Left ventricle myocardium inferior (tissue), 1 donor: ENCODE results near the gene AK2. TPM values are rescaled to one million over a fixed set of nuclear protein-coding genes. Genes with fewer than 3 reads are reported as not detected.
"Not testable (repeated sequence)": the region's sequence is repeated elsewhere in the genome, so short reads cannot be mapped to it uniquely, and the experiment has no call there.

ENCODE experiments used
- DNase-seq: peaks from one replicate; pipeline ENCODE4 v3.0.0-alpha.2; 2020
- H3K27ac ChIP-seq: fragments of 200-600 bp; replicated peaks from 2 replicates; pipeline ENCODE4 v1.8.0; 2021
- H3K27me3 ChIP-seq: fragments of 200-600 bp; 2 replicates; pipeline ENCODE4 v1.8.0; 2021; ENCODE audit warnings: low read depth
- H3K36me3 ChIP-seq: fragments of 200-600 bp; 2 replicates; pipeline ENCODE4 v1.8.0; 2021
- H3K4me1 ChIP-seq: fragments of 200-600 bp; 2 replicates; pipeline ENCODE4 v1.8.0; 2021
- H3K4me3 ChIP-seq: fragments of 200-600 bp; 2 replicates; pipeline ENCODE4 v1.8.0; 2021; ENCODE audit warnings: mild to moderate bottlenecking, moderate library complexity
- H3K9me3 ChIP-seq: fragments of 200-600 bp; replicated peaks from 2 replicates; pipeline ENCODE4 v1.8.0; 2021
- intact Hi-C: fragments of 100-400 bp; cut with micrococcal nuclease; formaldehyde crosslinking; loops from one replicate; pipeline ENCODE4 v1.11.0; 2022
- total RNA-seq: library from RNA; stranded (reverse); fragmentation: NEBNext Ultra II Directional; extraction: Animal tissue kit (Norgen Biotek cat#: 25700); gene quantifications from one replicate; pipeline ENCODE4 v1.2.1, GENCODE V29; 2021
- TF ChIP-seq, protein P1 (sequence below): fragments of 200-600 bp; IDR thresholded peaks from 2 replicates; pipeline ENCODE4 v1.8.0; 2021; ENCODE audit warnings: antibody characterized with exemption, mild to moderate bottlenecking, borderline replicate concordance
- donor health status: DM: no; HTN: yes; CAD: no; lungs with severe emphysema.

The AK2 gene
- total RNA-seq, 1 donor from 2014 or later, result 121 TPM

DNA sequence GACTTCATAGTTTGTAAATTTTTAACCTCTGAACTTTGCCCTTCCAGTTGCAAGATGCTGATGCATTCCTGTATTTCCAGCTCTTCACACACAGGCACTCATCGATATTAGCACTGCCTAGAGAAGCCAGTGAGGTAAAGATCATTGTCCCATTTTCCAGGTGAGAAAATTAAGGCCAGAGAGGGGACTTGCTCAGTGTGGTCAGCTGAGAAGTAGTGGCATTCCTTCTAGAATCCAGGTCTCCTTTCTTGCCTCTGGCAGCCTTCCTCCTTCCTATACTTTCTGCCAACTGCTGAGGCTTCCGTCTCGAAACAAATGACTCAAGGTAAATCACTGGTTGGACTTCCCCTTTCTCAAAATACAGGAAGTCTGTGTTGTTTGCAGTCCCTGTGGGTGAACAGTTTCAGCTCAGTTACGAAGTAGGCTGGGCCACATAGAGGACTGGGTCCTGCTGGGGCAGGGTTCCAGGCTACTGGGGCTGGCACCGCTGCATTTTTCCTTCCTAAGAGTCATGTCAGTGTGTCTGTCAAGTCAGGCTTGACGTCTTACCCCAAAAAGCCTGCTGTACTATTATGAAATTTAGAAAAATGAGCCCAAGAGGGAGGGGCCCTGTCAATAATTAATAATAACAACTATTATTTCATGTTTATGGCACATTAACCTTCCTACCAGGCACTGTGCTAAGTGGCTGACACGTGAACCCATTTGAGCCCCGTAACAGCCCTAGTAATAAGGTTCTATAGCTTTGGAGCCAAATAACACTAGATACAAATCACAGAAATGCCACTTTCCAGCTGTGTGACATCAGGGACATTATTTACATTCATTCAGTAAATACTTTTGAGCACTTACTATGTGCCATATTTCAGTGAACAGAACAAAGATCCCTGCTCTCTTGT is 55.4 kb downstream of the AK2 start:
- TF ChIP-seq, protein P1, sequence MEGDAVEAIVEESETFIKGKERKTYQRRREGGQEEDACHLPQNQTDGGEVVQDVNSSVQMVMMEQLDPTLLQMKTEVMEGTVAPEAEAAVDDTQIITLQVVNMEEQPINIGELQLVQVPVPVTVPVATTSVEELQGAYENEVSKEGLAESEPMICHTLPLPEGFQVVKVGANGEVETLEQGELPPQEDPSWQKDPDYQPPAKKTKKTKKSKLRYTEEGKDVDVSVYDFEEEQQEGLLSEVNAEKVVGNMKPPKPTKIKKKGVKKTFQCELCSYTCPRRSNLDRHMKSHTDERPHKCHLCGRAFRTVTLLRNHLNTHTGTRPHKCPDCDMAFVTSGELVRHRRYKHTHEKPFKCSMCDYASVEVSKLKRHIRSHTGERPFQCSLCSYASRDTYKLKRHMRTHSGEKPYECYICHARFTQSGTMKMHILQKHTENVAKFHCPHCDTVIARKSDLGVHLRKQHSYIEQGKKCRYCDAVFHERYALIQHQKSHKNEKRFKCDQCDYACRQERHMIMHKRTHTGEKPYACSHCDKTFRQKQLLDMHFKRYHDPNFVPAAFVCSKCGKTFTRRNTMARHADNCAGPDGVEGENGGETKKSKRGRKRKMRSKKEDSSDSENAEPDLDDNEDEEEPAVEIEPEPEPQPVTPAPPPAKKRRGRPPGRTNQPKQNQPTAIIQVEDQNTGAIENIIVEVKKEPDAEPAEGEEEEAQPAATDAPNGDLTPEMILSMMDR, result no peak
- Histone ChIP-seq H3K4me1 (peaks cover 17% of the 10 kb centered on the region), H3K36me3 (no peaks in the 10 kb centered on the region), H3K27me3 (no peaks in the 10 kb centered on the region), H3K9me3 (no peaks in the 10 kb centered on the region), H3K27ac (peak overlapping the region; percentile 76), H3K4me3 (no peak overlapping the region)
- intact Hi-C loops, result no loop called here
- no peak for DNase-seq

DNA sequence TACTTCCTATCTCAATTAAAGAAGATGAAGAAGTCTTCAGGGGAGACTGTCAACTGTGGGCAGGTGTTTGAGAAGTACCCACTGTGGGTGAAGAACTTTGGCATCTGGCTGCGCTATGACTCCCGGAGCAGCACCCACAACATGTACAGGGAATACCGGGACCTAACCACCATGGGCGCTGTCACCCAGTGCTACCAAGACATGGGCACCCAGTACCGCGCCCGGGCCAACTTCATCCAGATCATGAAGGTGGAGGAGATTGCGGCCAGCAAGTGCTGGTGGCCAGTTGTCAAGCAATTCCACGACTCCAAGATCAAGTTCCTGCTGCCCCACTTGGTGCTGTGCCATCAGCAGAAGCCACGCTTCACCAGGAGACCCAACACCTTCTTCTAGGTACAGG is 56.6 kb downstream of the AK2 start:
- TF ChIP-seq, protein P1, result no peak
- Histone ChIP-seq H3K9me3 (no peaks in the 10 kb centered on the region), H3K4me3 (no peak overlapping the region), H3K27me3 (no peaks in the 10 kb centered on the region), H3K36me3 (no peaks in the 10 kb centered on the region), H3K4me1 (peaks cover 17% of the 10 kb centered on the region), H3K27ac (no peak overlapping the region)
- intact Hi-C loops, result no loop called here
- no peak for DNase-seq

DNA sequence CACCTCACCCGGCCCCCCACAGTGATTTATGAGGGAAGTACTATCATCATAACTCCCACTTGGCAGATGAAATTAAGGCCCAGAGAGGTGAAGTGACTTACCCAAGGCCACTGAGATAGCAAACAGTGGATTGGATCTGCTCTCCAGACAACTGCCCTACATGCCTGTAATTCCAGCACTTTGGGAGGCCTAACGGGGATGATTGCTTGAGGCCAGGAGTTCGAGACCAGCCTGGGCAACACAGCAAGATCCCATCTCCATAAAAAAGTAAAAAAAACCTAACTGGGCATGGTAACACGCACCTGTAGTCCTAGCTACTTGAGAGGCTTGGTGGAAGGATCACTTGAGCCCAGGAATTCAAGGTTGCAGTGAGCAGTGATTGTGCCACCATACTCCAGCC is 57.8 kb downstream of the AK2 start:
- Histone ChIP-seq H3K9me3 (no peaks in the 10 kb centered on the region), H3K4me1 (peaks cover 11% of the 10 kb centered on the region), H3K36me3 (no peaks in the 10 kb centered on the region), H3K27ac (no peak overlapping the region), H3K4me3 (no peak overlapping the region), H3K27me3 (no peaks in the 10 kb centered on the region)
- intact Hi-C loops, result no loop called here
- TF ChIP-seq, protein P1, result no peak
- no peak for DNase-seq

DNA sequence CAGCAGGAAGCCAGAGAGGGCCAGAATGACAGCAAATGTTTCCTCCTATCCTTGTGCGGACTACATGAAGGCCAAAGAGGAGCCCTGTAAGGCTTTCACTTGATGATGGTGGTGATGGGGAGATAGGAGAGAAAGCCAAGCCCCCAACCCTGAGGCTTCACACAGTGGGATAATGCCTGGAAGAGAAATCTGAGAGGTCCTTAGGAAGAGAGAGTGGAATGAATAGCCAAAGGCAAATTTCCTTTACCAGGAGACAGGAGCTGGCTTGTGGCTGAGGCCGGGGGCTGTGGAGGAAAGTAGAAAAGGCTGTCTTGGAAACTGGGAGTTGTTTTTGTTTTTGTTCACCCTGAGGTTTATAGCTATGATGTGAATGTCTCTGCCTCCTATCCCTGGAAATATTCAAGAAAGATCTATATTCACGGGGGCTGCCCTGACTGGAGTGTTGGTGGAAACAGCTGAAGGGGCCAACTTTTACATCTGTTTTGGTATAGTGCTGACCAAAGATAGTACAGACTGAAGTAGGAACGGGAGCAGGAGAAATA is 59.1 kb downstream of the AK2 start:
- Histone ChIP-seq H3K4me1 (peaks cover 17% of the 10 kb centered on the region), H3K36me3 (no peaks in the 10 kb centered on the region), H3K4me3 (no peak overlapping the region), H3K9me3 (no peaks in the 10 kb centered on the region), H3K27ac (no peak overlapping the region), H3K27me3 (no peaks in the 10 kb centered on the region)
- intact Hi-C loops, result no loop called here
- DNase-seq, result no peak
- TF ChIP-seq, protein P1, result no peak

DNA sequence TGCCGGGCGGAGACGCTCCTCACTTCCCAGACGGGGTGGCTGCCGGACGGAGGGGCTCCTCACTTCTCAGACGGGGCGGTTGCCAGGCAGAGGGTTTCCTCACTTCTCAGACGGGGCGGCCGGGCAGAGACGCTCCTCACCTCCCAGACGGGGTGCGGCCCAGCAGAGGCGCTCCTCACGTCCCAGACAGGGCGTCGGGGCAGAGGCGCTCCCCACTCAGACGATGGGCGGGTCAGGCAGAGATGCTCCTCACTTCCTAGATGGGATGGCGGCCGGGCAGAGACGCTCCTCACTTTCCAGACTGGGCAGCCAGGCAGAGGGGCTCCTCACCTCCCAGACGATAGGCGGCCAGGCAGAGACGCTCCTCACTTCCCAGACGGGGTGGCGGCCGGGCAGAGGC is 61.6 kb downstream of the AK2 start:
- H3K4me3 ChIP-seq, H3K9me3 ChIP-seq, H3K27me3 ChIP-seq, H3K4me1 ChIP-seq, DNase-seq, H3K27ac ChIP-seq, intact Hi-C loops, H3K36me3 ChIP-seq: not testable (repeated sequence)

DNA sequence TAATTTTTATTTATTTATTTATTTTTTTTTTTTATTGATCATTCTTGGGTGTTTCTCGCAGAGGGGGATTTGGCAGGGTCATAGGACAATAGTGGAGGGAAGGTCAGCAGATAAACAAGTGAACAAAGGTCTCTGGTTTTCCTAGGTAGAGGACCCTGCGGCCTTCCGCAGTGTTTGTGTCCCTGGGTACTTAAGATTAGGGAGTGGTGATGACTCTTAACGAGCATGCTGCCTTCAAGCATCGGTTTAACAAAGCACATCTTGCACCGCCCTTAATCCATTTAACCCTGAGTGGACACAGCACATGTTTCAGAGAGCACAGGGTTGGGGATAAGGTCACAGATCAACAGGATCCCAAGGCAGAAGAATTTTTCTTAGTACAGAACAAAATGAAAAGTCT is 63.2 kb downstream of the AK2 start:
- H3K9me3 ChIP-seq, H3K36me3 ChIP-seq, H3K27ac ChIP-seq, H3K27me3 ChIP-seq, intact Hi-C loops, H3K4me1 ChIP-seq, DNase-seq: not testable (repeated sequence)
- H3K4me3 ChIP-seq, result peak overlapping the region; percentile 76
